Endometrial microvascular endothelial cells (primary cell): ENCODE results near the gene PROZ. TPM values are rescaled to one million over a fixed set of nuclear protein-coding genes. Genes with fewer than 3 reads are reported as not detected.

Experiments
- in situ Hi-C: cut with HindIII; loops from 2 replicates; pipeline ENCODE4 v1.10.0; 2017; ENCODE audit warnings: low sequenced_read_pairs, low pct_unique_long_range_greater_than_20kb; ENCODE audit errors: inconsistent ontology term
- total RNA-seq: library from RNA; depleted of rRNA; stranded (reverse); fragments of >200 nt; gene quantifications from one replicate; pipeline ENCODE4 v1.2.3, GENCODE V29; 2015; ENCODE audit errors: inconsistent ontology term

Gene PROZ
- total RNA-seq, 1 donor from 2014 or later, result not detected

DNA sequence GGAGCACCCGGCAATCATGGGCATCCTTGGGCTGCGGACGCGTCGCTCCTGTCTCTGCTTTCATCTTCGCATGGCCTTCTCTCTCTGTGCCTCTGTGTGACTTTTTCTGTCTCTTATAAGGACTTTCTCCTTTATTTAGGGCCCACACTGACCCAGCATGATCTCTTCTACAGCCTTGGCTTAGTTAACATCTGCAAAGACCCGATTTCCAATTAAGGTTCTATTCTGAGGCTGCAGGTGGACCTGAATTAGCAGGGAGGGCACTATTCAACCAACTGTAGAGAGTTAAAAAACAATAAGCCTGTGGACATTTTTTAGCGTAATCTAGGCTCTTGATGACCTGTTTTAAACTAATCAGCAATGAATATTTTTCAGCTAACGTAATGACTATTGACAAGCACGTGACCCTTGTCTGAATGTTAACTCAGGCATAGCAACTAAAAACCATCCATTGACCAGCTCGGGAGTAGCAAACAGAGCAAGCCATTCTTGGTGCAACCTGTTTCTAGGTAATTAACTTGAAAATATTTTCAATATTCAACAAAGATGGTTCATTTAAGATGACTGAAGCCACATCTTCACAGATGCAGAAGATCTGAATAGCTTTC, 20.7 kb upstream of the PROZ start:
- in situ Hi-C loops, result no loop called here

DNA sequence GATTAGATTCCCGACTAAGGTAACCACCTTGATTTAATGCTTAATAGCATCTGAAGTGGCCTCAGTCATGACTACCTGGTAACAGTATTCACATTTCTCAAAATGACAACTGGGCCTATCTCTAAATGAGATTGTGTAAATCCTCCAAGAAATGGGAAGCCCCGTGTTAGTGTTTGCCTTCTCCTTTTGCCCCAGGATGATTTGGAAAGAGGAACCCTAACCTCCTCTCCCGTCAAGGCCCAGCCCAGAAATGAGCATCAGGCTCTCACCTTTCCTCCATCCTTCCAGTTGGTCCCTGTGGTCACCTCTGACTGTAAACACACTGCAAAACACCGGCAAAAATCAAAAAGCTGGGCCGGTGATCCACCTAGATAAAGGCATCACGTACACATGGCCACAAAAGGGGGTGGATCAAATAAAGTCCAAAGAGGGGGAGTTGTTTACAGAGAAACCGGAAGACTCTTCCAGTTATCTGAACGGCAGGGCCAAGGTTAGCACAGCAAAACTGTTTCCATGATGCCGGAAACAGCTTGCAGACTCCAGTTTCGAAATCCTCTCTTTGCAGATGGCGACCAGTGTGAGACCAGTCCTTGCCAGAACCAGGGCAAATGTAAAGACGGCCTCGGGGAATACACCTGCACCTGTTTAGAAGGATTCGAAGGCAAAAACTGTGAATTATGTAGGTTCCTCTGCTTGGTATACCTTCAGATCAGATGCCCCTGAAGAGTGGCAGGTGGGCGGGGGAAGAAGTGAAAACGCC, 19.5 kb upstream of the PROZ start:
- in situ Hi-C loops, result no loop called here

DNA sequence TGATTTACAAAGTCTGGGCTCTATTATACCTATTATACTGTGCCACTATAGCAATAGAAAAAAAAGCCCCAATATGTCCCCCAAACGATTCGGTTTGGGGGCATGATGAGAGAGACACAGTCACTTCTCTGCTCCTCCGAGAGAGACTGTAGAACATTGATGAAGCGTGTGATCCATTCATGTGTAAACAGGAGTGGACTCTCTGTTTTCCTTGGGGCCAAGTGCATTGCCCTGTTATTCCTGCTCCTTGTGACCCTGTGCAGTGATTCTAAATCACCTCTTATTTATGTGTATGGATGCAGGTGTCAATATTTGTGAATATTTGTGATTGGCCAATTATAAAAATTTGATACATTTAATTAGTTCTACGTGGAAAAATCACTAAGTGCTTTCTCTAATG, 18.9 kb upstream of the PROZ start:
- in situ Hi-C loops, result no loop called here

DNA sequence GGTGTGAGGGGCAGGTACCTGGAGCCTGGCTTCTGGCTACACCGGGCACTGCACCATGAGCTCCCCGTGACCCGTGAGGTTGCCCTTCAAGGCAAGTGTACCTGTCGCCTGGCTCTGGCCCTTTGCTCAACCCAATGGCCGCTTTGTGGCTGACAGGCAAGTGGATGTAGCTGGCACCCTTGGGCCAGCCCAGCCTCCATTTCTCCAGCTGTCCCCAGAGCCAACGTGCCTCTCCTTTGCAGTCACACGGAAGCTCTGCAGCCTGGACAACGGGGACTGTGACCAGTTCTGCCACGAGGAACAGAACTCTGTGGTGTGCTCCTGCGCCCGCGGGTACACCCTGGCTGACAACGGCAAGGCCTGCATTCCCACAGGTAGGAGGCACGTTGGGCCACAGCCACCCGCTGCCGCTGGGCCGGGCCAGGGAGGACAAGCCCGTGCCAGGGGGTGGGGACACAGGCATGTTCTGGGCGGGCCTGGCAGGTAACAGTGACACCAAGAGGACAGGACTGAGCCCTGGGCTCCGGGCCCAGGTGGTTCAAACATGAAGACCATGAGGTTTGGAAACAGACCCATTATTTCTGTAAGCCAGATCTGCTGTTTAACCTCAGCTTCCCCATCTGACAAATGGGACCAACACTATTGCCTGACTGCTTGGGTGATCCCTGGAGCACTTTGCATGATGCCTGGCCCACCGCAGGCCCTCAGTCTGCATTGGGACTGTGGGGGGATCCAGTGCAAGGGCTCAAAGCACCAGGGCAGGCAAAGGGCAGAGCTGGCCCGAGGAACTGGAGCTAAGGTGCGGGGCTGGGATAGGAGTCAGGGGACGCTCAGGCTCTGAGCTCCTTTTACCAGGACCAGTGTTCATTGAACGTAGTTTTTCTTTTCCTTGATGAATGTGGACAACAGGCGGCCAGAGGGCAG, 17.5 kb upstream of the PROZ start:
- in situ Hi-C loops, result no loop called here

DNA sequence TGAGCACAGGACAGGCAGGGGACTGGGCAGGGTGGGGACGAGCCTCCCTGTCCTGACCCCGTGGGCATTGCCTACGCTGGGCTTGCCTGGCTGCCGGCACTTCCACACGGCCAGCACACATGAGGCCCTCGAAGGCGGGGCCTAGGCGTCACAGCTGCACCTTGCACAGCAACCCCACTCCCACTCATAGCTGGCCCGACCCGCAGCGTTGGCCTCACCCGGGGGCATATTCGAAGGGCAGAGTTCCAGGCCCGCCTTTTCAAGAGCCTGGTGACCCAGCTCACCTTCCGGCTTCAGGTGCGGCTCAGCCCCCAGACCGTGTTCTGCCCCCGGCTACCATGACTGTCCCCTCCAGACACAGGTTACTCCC, 16.9 kb upstream of the PROZ start:
- in situ Hi-C loops, result no loop called here

DNA sequence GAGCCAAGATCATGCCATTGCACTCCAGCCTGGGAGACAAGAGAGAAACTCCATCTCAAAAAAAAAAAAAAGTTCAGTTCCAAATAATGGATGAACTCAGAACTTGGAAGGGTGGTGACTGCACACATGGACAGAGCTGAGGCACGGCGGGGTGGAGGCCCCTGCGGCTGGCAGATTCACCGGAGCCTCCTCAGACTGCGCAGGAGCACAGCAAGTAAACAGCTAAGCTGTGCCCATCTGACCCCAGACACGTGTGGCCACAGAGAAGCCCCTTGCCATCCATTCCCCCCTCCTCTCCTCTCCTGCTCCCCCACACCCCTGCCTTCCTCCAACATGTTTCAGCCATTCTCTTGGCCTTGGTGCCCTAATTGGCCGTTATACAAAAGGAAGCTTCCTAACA, 15.6 kb upstream of the PROZ start:
- in situ Hi-C loops, result no loop called here

DNA sequence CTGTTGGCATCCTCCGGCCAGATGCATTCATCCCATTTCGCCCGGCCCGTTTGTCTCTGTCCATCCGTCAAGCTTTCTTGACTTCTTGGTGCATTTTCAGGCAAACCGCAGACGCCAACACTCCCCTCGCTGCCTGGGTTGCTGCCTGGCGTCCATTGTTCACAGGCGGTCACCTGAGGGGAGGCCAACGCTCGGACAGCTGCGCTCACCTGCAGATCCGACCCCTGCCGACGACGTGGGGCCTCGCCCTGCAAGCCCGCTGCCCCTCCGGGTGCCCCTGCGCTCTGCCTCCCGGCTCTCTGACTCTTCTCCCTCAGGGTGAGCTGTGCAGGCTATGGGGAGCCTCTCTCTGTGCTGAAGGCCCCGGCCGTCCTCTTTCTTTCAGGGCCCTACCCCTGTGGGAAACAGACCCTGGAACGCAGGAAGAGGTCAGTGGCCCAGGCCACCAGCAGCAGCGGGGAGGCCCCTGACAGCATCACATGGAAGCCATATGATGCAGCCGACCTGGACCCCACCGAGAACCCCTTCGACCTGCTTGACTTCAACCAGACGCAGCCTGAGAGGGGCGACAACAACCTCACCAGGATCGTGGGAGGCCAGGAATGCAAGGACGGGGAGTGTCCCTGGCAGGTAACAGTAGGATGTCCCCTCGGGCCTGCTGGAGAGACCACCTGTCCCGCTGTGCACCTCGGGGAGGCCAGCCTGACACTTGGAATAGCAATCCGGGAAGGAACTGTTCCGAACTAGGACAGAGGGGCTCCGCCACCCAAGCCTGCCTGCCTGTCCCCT, 14.8 kb upstream of the PROZ start:
- in situ Hi-C loops, result no loop called here

DNA sequence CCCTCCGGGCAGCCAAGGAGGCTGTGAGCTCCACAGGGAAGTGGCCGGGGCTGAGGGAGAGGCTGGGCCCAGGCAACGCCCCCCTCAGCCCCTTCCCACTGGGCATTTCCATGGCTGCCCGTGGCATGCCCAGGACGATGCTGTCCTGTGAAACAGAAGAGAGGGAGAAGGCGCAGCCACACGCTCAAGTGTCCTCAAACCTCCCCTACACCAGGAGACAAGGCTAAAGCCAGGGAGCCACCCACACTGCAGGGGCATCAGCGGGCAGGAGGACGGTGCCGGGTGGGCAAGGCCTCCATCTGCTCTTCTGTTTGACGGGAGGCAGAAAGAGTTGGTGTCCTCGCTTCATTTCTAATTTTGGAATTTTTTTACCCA, 14.2 kb upstream of the PROZ start:
- in situ Hi-C loops, result no loop called here

DNA sequence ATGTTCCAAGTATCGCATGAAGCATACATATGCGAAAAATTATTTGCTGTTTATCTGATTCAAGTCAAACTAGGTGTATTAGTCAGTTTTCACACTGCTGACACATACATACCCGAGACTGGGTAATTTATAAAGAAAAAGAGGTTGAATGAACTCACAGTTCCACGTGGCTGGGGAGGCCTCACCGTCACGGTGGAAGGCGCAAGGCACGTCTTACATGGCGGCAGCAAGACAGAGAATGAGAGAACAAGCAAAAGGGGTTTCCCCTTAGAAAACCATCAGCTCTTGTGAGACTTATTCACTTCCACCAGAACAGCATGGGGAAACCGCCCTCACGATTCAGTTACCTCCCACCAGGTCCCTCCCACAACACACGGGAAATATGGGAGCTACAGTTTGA, 13.0 kb upstream of the PROZ start:
- in situ Hi-C loops, result no loop called here

DNA sequence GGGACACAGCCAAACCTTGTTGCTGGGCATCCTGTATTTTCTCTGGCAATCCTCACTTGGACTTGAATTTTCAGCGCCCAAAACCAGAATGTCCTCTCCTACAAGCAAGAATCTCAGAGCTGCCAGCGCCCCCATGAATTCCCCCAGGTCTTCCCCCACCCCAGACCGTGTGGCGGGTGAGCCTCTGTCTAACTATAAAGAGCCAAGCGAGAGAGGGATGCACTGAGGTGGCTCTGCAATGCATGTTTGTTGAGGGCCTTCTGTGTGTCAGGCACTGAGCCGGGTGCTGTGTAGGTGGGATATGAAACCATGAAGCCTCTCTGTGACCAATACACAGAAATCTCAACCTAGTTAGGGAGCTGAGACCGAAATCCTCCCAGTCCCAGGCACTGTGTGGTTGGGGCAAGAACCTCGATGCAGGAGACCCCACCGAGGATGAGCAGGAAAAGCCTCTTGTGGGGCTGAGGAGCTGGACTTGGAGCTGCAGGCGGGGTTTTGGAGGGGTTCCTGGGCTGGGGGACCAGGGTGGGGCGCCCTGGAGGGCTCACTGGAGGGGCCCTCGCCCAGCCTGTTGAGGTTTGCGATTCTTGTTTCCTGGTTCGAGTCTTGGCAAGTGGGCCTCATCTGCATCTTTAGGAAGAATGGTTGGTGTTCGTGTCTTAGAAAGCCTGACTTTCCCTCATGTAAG, 12.4 kb upstream of the PROZ start:
- in situ Hi-C loops, result no loop called here

DNA sequence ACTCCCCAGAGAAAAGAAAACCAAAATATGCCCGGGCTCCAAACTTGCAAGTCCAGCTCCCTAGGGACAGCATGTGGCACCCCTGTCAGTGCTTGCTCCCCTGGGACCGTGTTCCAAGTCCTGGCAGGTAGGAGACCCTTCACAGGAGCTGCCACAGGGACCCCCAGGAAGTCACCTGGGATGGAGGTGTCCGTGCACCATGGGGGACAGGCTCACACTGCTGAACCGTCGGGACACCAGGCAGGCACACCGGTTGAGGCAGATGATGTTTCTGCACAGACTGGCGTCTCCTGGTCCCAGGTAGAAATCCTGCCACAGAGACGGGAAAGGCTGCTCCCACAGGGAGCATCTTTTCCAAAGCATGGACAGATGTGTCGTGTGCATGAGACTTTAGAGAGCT, 11.7 kb upstream of the PROZ start:
- in situ Hi-C loops, result no loop called here

DNA sequence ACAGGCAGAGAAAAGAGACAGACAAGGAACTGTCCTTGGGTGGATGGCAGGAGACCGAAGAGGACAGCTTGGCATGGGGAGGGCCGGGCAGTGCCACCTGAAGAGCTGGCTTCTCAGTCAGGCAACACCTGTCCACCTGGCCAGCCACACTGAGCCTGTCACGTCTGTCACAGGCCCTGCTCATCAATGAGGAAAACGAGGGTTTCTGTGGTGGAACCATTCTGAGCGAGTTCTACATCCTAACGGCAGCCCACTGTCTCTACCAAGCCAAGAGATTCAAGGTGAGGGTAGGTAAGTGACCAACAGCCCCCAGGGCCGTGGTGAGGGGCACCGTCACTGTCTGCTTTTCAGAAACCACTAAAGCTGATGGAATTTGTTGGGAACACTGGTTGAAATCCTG, 11.2 kb upstream of the PROZ start:
- in situ Hi-C loops, result no loop called here

DNA sequence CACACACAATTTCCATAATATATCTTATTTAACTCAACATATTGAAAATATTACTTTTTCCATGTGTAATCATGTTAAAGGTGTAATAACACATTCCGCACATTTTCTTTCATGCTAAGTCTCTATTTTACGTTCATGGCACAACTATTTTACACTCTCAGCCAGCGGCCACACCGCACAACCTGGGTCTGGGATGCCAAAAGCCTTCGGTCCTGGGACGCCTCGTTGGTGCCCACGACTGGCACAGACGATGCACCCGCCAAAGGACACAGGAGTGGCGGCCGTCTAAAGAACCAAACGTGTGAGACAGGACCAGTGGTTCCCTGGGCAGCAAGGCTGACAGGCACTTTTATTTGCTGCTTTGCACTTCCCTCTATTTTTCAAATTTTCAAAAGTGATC, 10.0 kb upstream of the PROZ start:
- in situ Hi-C loops, result no loop called here

DNA sequence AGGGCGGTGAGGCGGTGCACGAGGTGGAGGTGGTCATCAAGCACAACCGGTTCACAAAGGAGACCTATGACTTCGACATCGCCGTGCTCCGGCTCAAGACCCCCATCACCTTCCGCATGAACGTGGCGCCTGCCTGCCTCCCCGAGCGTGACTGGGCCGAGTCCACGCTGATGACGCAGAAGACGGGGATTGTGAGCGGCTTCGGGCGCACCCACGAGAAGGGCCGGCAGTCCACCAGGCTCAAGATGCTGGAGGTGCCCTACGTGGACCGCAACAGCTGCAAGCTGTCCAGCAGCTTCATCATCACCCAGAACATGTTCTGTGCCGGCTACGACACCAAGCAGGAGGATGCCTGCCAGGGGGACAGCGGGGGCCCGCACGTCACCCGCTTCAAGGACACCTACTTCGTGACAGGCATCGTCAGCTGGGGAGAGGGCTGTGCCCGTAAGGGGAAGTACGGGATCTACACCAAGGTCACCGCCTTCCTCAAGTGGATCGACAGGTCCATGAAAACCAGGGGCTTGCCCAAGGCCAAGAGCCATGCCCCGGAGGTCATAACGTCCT, 9.4 kb upstream of the PROZ start:
- in situ Hi-C loops, result no loop called here

DNA sequence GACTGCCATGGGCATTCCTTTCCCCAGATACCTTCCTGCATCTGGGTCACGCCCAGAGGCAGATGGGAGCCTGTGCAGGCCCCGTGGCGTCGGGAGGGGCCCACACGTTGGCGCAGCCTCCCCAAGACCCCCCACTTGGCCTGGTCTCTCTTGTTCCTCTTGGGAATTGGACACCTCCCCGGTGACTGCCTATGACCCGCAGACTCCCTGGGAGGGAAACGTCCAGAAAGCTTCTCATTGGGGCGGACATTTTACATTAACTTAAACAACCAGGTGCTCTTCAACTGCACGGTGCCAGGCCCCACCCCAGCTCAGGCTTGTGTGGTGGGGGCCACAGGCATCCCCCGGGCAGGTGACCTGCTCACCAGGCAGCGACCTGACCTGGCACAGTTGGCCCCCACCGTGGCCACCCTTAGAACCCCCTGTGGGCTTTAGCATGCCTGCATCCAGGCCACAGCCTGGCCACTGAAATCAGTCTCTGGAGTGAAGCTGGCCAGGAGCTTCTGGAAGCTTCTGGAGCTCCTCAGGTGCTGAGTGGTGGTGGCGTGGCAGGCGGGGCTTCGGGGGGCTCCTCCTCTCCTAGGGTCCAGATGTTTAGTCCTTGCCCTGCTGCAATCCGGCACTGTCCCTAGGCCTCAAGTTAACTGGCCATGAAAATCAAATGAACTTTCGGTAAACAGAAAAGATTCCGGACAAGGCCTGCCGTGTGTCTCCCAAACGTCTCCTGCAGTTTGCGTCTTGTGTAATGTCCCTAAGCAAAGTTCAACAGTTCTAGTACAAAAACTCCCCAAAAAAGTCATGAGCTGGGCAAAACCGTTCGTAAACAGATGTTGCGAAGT, 8.5 kb upstream of the PROZ start:
- in situ Hi-C loops, result no loop called here

DNA sequence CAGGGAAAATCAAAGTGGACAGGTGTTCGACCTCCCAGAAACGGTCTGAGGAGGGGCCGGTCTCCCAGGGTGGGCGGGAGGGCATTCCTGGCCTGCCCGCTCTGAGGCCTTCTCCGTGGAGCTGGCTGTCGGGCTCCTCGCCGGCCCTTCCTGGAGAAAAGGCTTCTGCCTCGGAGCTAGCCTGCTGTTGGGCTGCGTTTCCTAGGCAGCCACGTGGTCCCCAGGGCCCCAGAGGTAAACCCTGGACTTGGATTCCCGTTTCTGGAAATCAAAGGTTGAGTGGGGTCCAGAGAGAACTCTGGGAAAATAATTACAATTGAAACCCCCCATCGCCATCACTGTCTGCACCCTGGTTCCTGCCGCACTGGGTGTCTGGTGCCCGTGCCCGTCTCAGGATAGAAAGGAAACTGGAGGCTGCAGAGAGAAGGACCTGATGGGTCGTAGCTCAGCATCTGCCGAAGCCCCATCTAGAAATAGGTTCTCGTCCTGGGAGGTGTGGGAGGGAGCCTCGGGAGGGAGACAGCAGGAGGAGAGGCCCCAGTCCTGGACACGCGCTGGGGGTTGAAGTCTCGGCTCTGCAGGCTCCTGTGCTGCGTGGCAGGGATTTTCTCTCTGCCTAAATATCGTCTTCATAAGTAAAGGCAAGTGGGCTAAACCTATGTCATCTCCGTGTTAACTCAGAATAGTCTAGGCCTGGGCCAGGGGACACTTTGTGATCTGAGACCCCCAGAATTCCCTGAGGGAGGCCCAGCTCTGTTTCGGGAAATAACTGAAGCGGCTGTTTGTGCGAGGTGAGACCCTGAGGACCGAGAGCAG, 7.7 kb upstream of the PROZ start:
- in situ Hi-C loops, result no loop called here
